Adrenal gland (tissue), 12 donors: ENCODE results near the gene VEGFB. TPM values are rescaled to one million over a fixed set of nuclear protein-coding genes. Genes with fewer than 3 reads are reported as not detected.

Experiments used
- DNase-seq, 7 donors: peaks; one replicate each; pipeline ENCODE4 v3.0.0-alpha.2; 2019 to 2020
- H3K27ac ChIP-seq, 5 donors: fragments of 200-600 bp; sonication (generic) in 4 of 5; 1 replicate in 3 of 5; 2 replicates in 2 of 5; pipeline versions ENCODE4 v1.5.1 to v1.8.0; 2016 to 2020; ENCODE audit warnings: mild to moderate bottlenecking in 1 of 5
- H3K27me3 ChIP-seq: fragments of 200-600 bp; 2 replicates; pipeline ENCODE4 v1.8.0; 2021
- H3K36me3 ChIP-seq, 2 donors: fragments of 200-600 bp; replicated peaks in 1 of 2; 1 replicate in 1 of 2; 2 replicates in 1 of 2; pipeline versions ENCODE4 v1.5.1 to v1.8.0; 2018 to 2022
- H3K4me1 ChIP-seq, 2 donors: fragments of 200-600 bp; replicated peaks in 1 of 2; 1 replicate in 1 of 2; 2 replicates in 1 of 2; pipeline versions ENCODE4 v1.5.1 to v1.8.0; 2018 to 2021
- H3K4me3 ChIP-seq, 4 donors: fragments of 200-600 bp; sonication (generic) in 3 of 4; one replicate each; pipeline ENCODE4 v1.5.1; 2016 to 2018
- H3K9me3 ChIP-seq, 3 donors: fragments of 200-600 bp; sonication (generic) in 1 of 3; replicated peaks in 1 of 3; 1 replicate in 2 of 3; 2 replicates in 1 of 3; pipeline versions ENCODE4 v1.5.1 to v1.8.0; 2016 to 2021
- CTCF ChIP-seq, 6 experiments: fragments of 450-650 bp in 4 of 6; fragments of 200-600 bp in 2 of 6; sonication (generic) in 1 of 6; IDR thresholded peaks; 1 replicate in 5 of 6; 2 replicates in 1 of 6; pipeline versions ENCODE4 v1.5.1 to v1.8.0; 2016 to 2021; ENCODE audit warnings: antibody characterized with exemption in 6 of 6, mild to moderate bottlenecking in 2 of 6, moderate library complexity in 1 of 6
- POLR2A ChIP-seq, 2 donors: fragments of 450-650 bp; IDR thresholded peaks; one replicate each; pipeline ENCODE4 v1.6.1; 2017; ENCODE audit warnings: antibody characterized with exemption in 2 of 2, mild to moderate bottlenecking in 2 of 2, moderate library complexity in 1 of 2
- WGBS, 4 donors: extraction: QIAGEN DNeasy Blood & Tissue Kit in 2 of 4; methylation state at CpG; one replicate each; pipeline versions ENCODE4 v1.1.5 to v1.1.7; 2013 to 2017; 5-methylcytosine and 5-hydroxymethylcytosine counted together
- intact Hi-C, 2 donors: fragments of 100-400 bp; cut with DNase I; formaldehyde crosslinking; loops; one replicate each; pipeline versions ENCODE4 v1.14.1 to v1.15.0; 2022 to 2023
- polyA plus RNA-seq, 3 donors: library from polyadenylated mRNA; stranded (reverse); fragments of 200-250 nt in 2 of 3; fragments of 350-450 nt in 1 of 3; fragmentation: Illumina TruSeq in 1 of 3; extraction: RNeasy Lipid Tissue Mini Kit (QIAGEN cat#74804) in 1 of 3; gene quantifications; one replicate each; pipeline ENCODE4 v1.2.3, GENCODE V29; 2013 to 2014
- total RNA-seq, 9 donors: library from RNA; depleted of rRNA in 4 of 9; stranded (reverse); fragments of >200 nt in 4 of 9; fragments of 120-200 nt in 1 of 9; fragmentation: NEBNext Ultra II Directional in 1 of 9; extraction: Animal tissue kit (Norgen Biotek cat#: 25700) in 1 of 9; gene quantifications; one replicate each; pipeline versions ENCODE4 v1.1.0 to v1.2.4, GENCODE V29; 2013 to 2023
- donor health status: healthy with polysubstance abuse.
- donor health status: Bipolar disorder and iron deficiency.
- donor health status: DM: yes; HTN: yes; CAD: no.
- donor health status: DM: no; HTN: no; CAD: no.
- donor health status: DM: no; HTN: no; CAD: no.
- donor health status: DM: yes; HTN: yes; CAD: no.

VEGFB gene
- total and polyA plus RNA-seq, 12 donors: 36.0 to 185 (median 134) TPM

- Histone ChIP-seq H3K27ac (peak overlapping the region in 4 of 5 donors; percentile 71 to 92 (median 84)), H3K36me3 (peaks cover 0 to 12% of the 10 kb centered on the region in 2 donors), H3K9me3 (no peaks in the 10 kb centered on the region), H3K4me1 (peaks cover 11 to 37% of the 10 kb centered on the region in 2 donors), H3K27me3 (no peaks in the 10 kb centered on the region), H3K4me3 (peak overlapping the region in 2 of 4 donors; percentile 69 to 84)
- peak in 4 of 7 donors; percentile 35 to 53 (median 46) for DNase-seq
- intact Hi-C loops: no loop called here
- WGBS, 4 donors: 51 to 77% (median 55%) methylated on average over 13 to 22 of the region's 22 CpGs
- TF ChIP-seq CTCF (IDR thresholded peaks at IDR 0.05) (no peak), POLR2A (IDR thresholded peaks at IDR 0.05) (no peak)
Observed at GRCh38 chr11:64224891-64225607, 9.3 kb upstream of the VEGFB start.

GRCh38 chr11:64225608-64226506 lies 8.5 kb upstream of the VEGFB start, which contains the start of the genes NUDT22 and TRPT1:
Gene NUDT22 (plus strand): TSS chr11:64226274. CDS start chr11:64226653, 379 bp downstream.
Gene TRPT1 (minus strand): TSS chr11:64226186. CDS start chr11:64225860, 326 bp downstream.
- WGBS, 4 donors: 0 to 1% (median 0%) methylated on average over 11 to 54 of the region's 54 CpGs
- Histone ChIP-seq H3K27me3 (no peaks in the 10 kb centered on the region), H3K4me1 (peaks cover 14 to 37% of the 10 kb centered on the region in 2 donors), H3K4me3 (peak within 1 kb of the TSS; percentile 69 to 84 (median 74)), H3K36me3 (peaks cover 0 to 12% of the 10 kb centered on the region in 2 donors), H3K27ac (peak within 1 kb of the TSS; percentile 66 to 92 (median 83)), H3K9me3 (no peaks in the 10 kb centered on the region)
- intact Hi-C loops: no loop called here
- DNase-seq: peak; percentile 86 to 94 (median 90)
- TF ChIP-seq CTCF (IDR thresholded peaks at IDR 0.05) (peak in 1 of 6 experiments; percentile 18), POLR2A (IDR thresholded peaks at IDR 0.05) (peak; percentile 44 to 71)

- no peak for TF ChIP-seq POLR2A (IDR thresholded peaks at IDR 0.05)
- TF ChIP-seq CTCF (IDR thresholded peaks at IDR 0.05): no peak
- H3K27me3 ChIP-seq: no peaks in the 10 kb centered on the region
- H3K4me1 ChIP-seq: peaks cover 16 to 45% of the 10 kb centered on the region in 2 donors
- H3K36me3 ChIP-seq: peaks cover 0 to 9% of the 10 kb centered on the region in 2 donors
- peak overlapping the region; percentile 53 to 84 (median 69) for H3K4me3 ChIP-seq
- DNase-seq: peak; percentile 53 to 79 (median 64)
- intact Hi-C loops: no loop called here
- H3K27ac ChIP-seq: peak overlapping the region; percentile 66 to 92 (median 83)
- H3K9me3 ChIP-seq: no peaks in the 10 kb centered on the region
- 9 to 15% methylated on average over 26 of the region's 26 CpGs; no CpG with 5 or more reads in 2 of the 4 donors for WGBS, 4 donors
Observed at GRCh38 chr11:64226507-64227051, 7.8 kb upstream of the VEGFB start.
